IMR-90 (cell line): ENCODE results near the gene DUOX1. TPM values are rescaled to one million over a fixed set of nuclear protein-coding genes. Genes with fewer than 3 reads are reported as not detected.

Source experiments
- ATAC-seq: fragments of 200-7000 bp; cut with Tn5 transposase; 2 replicates; pipeline ENCODE4 v1.9.1; 2020; ENCODE audit warnings: low read depth, mild to moderate bottlenecking, moderate library complexity
- BruUV-seq: library from RNA; stranded (reverse); fragments of 400-500 nt; replicated peaks from 2 replicates; lab custom pipeline; 2021; lab: Mats Ljungman, UMichigan
- CTCF ChIA-PET: fragments of 300-600 bp; formaldehyde crosslinking; extraction: SDS; loops from one replicate; lab custom pipeline; 2021; ENCODE audit warnings: antibody characterized with exemption; lab: Yijun Ruan, JAX
- POLR2A ChIA-PET: fragments of 300-600 bp; sonication (Branson Sonifier 250); formaldehyde crosslinking; loops from one replicate; lab custom pipeline; 2022; ENCODE audit warnings: antibody characterized with exemption; ENCODE audit not compliant: unreplicated experiment; lab: Charles Lee
- DNase-seq: peaks from one replicate; pipeline ENCODE4 v3.0.0; 2013
- H2AFZ ChIP-seq: replicated peaks from 2 replicates; pipeline ENCODE3; 2013; ENCODE audit warnings: low read length, mild to moderate bottlenecking; ENCODE audit not compliant: poor library complexity
- H2AK5ac ChIP-seq: 2 replicates; pipeline ENCODE4 v1.6.1; 2013; ENCODE audit warnings: low read depth, low read length, inconsistent platforms
- H2AK9ac ChIP-seq: replicated peaks from 2 replicates; pipeline ENCODE3; 2013; ENCODE audit warnings: mild to moderate bottlenecking, low read depth, low read length, moderate library complexity; ENCODE audit not compliant: poor library complexity
- H2BK120ac ChIP-seq: 2 replicates; pipeline ENCODE4 v1.6.1; 2013; ENCODE audit warnings: low read depth, low read length, inconsistent platforms
- H2BK15ac ChIP-seq: 3 replicates; pipeline ENCODE4 v1.6.1; 2013; ENCODE audit warnings: low read depth, low read length, inconsistent platforms
- H2BK20ac ChIP-seq: 2 replicates; pipeline ENCODE4 v1.6.1; 2013; ENCODE audit warnings: low read depth, mild to moderate bottlenecking, inconsistent platforms, low read length, moderate library complexity
- H2BK5ac ChIP-seq: 2 replicates; pipeline ENCODE4 v1.6.1; 2013; ENCODE audit warnings: mild to moderate bottlenecking, low read depth, low read length, inconsistent platforms; ENCODE audit not compliant: poor library complexity, severe bottlenecking
- H3K14ac ChIP-seq: replicated peaks from 2 replicates; pipeline ENCODE4 v1.6.1; 2013; ENCODE audit warnings: low read depth, low read length, inconsistent platforms
- H3K18ac ChIP-seq: 2 replicates; pipeline ENCODE4 v1.6.1; 2013; ENCODE audit warnings: low read depth, low read length, control low read depth
- H3K23ac ChIP-seq: 2 replicates; pipeline ENCODE4 v1.6.1; 2013; ENCODE audit warnings: low read depth, low read length, inconsistent platforms
- H3K27ac ChIP-seq: 2 replicates; pipeline ENCODE4 v1.5.1; 2013; ENCODE audit warnings: mild to moderate bottlenecking, control low read depth, low read length; ENCODE audit not compliant: insufficient read depth
- H3K27me3 ChIP-seq: 2 replicates; pipeline ENCODE4 v1.6.1; 2013; ENCODE audit warnings: low read length; ENCODE audit not compliant: control insufficient read depth, insufficient read depth
- H3K36me3 ChIP-seq: 2 replicates; pipeline ENCODE4 v1.6.1; 2013; ENCODE audit warnings: low read length, mixed read lengths; ENCODE audit not compliant: control insufficient read depth, insufficient read depth
- H3K4ac ChIP-seq: 2 replicates; pipeline ENCODE4 v1.6.1; 2013; ENCODE audit warnings: low read depth, low read length, inconsistent platforms
- H3K4me1 ChIP-seq: 2 replicates; pipeline ENCODE4 v1.6.1; 2013; ENCODE audit warnings: low read length, mixed read lengths; ENCODE audit not compliant: control insufficient read depth, insufficient read depth
- H3K4me2 ChIP-seq: 2 replicates; pipeline ENCODE4 v1.6.1; 2013; ENCODE audit warnings: low read depth, mild to moderate bottlenecking, control low read depth, low read length, moderate library complexity
- H3K4me3 ChIP-seq: 2 replicates; pipeline ENCODE4 v1.5.1; 2013; ENCODE audit warnings: low read depth, mild to moderate bottlenecking, control low read depth, low read length, moderate library complexity; ENCODE audit not compliant: insufficient read depth
- H3K56ac ChIP-seq: 2 replicates; pipeline ENCODE4 v1.6.1; 2013; ENCODE audit warnings: low read length, inconsistent platforms; ENCODE audit not compliant: insufficient read depth; ENCODE audit errors: extremely low read depth
- H3K79me1 ChIP-seq, 2 experiments: 2 replicates each; pipeline ENCODE4 v1.6.1; 2013; ENCODE audit warnings: low read length in 2 of 2, inconsistent platforms in 1 of 2, low read depth in 1 of 2
- H3K9ac ChIP-seq: 2 replicates; pipeline ENCODE4 v1.6.1; 2013; ENCODE audit warnings: low read depth, low read length, control low read depth
- H3K9me1 ChIP-seq: 2 replicates; pipeline ENCODE4 v1.6.1; 2013; ENCODE audit warnings: low read length, inconsistent platforms; ENCODE audit not compliant: insufficient read depth
- H3K9me3 ChIP-seq: 2 replicates; pipeline ENCODE4 v1.6.1; 2013; ENCODE audit warnings: low read length; ENCODE audit not compliant: control insufficient read depth, insufficient read depth
- H4K20me1 ChIP-seq: 2 replicates; pipeline ENCODE4 v1.6.1; 2013; ENCODE audit warnings: low read length, inconsistent platforms; ENCODE audit not compliant: insufficient read depth
- H4K5ac ChIP-seq: 2 replicates; pipeline ENCODE4 v1.6.1; 2013; ENCODE audit warnings: mild to moderate bottlenecking, low read depth, low read length, control low read depth
- H4K8ac ChIP-seq, 2 experiments: 2 replicates each; pipeline ENCODE4 v1.6.1; 2013; ENCODE audit warnings: low read depth in 2 of 2, low read length in 2 of 2, control low read depth in 1 of 2, inconsistent platforms in 1 of 2
- H4K91ac ChIP-seq: 2 replicates; pipeline ENCODE4 v1.6.1; 2013; ENCODE audit warnings: low read depth, low read length, inconsistent platforms; ENCODE audit not compliant: insufficient read depth
- MXI1 ChIP-seq: IDR thresholded peaks from 2 replicates; pipeline ENCODE4 v1.6.1; 2012; ENCODE audit warnings: low read depth, mild to moderate bottlenecking, low read length, moderate library complexity, borderline replicate concordance
- POLR2A ChIP-seq: IDR thresholded peaks from 2 replicates; pipeline ENCODE4 v1.6.1; 2012; ENCODE audit warnings: mild to moderate bottlenecking, low read depth, low read length
- WGBS, 2 experiments: methylation state at CpG; one replicate each; pipeline versions ENCODE4 v1.1.5 to v1.1.7; 2013; ENCODE audit warnings: missing lambda C conversion rate in 2 of 2; ENCODE audit not compliant: insufficient read length in 1 of 2; ENCODE audit errors: extremely low coverage in 2 of 2; 5-methylcytosine and 5-hydroxymethylcytosine counted together
- dilution Hi-C: fragments of 300-500 bp; cut with HindIII; formaldehyde crosslinking; loops from one replicate; pipeline ENCODE4 v1.14.3; 2018; ENCODE audit warnings: low sequenced_read_pairs; ENCODE audit not compliant: unreplicated experiment
- in situ Hi-C: fragments of 300-500 bp; cut with MboI; formaldehyde crosslinking; loops from 3 replicates; pipeline ENCODE4 v1.14.3; 2019; ENCODE audit warnings: low sequenced_read_pairs, inconsistent platforms, mixed read lengths
- intact Hi-C: fragments of 100-400 bp; cut with micrococcal nuclease; formaldehyde crosslinking; loops from 2 replicates; pipeline ENCODE4 v1.10.0; 2022
- polyA plus RNA-seq, 3 experiments: library from polyadenylated mRNA; depleted of rRNA; stranded (reverse); fragments of >200 nt; gene quantifications; 2 replicates each; pipeline ENCODE4 v1.2.3, GENCODE V29; 2012; ENCODE audit warnings: low replicate concordance in 1 of 3
- total RNA-seq: library from RNA; depleted of rRNA; stranded (reverse); fragments of >200 nt; gene quantifications from 2 replicates; pipeline ENCODE4 v1.2.3, GENCODE V29; 2012
- TF ChIP-seq, protein P1 (sequence below): fragments of 150-350 bp; IDR thresholded peaks from 2 replicates; pipeline ENCODE4 v1.6.1; 2017; ENCODE audit warnings: mild to moderate bottlenecking, antibody characterized with exemption, low read length, low read depth

Gene DUOX1
- total and polyA plus RNA-seq, 2 of the 4 experiments (the other 2 are of a cell fraction) = not detected

DNA sequence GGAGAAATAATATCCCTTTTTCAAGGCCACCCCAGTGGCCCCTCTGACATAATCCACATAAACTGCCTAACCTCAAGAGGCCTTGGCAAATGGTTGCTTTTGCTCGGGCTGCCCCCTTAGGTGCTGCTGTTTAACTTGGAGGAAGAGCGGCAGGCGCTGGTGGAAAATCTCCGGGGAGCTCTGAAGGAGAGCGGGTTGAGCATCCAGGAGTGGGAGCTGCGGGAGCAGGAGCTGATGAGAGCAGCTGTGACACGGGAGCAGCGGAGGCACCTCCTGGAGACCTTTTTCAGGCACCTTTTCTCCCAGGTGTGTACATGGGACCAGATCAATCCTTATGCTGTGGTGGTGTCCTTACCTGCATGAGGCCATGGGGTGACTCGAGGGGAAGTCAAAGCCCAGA is 15.0 kb downstream of the DUOX1 start:
- in situ Hi-C loops (no loop called here), dilution Hi-C loops (no loop called here), intact Hi-C loops (no loop called here)
- H2BK5ac ChIP-seq = no peak overlapping the region
- no peak overlapping the region for H3K4me2 ChIP-seq
- BruUV-seq = no TSS peak
- H2AK9ac ChIP-seq = no peak overlapping the region
- CTCF ChIA-PET = no interaction called here
- TF ChIP-seq POLR2A (no peak), MXI1 (no peak)
- TF ChIP-seq, protein P1, sequence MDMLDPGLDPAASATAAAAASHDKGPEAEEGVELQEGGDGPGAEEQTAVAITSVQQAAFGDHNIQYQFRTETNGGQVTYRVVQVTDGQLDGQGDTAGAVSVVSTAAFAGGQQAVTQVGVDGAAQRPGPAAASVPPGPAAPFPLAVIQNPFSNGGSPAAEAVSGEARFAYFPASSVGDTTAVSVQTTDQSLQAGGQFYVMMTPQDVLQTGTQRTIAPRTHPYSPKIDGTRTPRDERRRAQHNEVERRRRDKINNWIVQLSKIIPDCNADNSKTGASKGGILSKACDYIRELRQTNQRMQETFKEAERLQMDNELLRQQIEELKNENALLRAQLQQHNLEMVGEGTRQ = no peak
- no peak overlapping the region for H2AK5ac ChIP-seq
- no peak overlapping the region for H3K14ac ChIP-seq
- H3K18ac ChIP-seq = no peak overlapping the region
- H4K91ac ChIP-seq = no peak overlapping the region
- H4K8ac ChIP-seq = no peak overlapping the region
- POLR2A ChIA-PET = no interaction called here
- 69% methylated on average over 8 of the region's 9 CpGs; no CpG with 5 or more reads in 1 of the 2 experiments for WGBS, 2 experiments
- no peak overlapping the region for H3K4ac ChIP-seq
- no peaks in the 10 kb centered on the region for H3K79me1 ChIP-seq
- H2BK120ac ChIP-seq = no peak overlapping the region
- H2AFZ ChIP-seq = no peak overlapping the region
- no peak overlapping the region for H3K56ac ChIP-seq
- no peaks in the 10 kb centered on the region for H3K36me3 ChIP-seq
- H3K4me3 ChIP-seq = no peak overlapping the region
- H3K23ac ChIP-seq = no peak overlapping the region
- H4K5ac ChIP-seq = no peak overlapping the region
- no peak overlapping the region for H2BK15ac ChIP-seq
- H3K4me1 ChIP-seq = no peaks in the 10 kb centered on the region; the same call in 1 of the 2 replicates
- H3K9me3 ChIP-seq = no peaks in the 10 kb centered on the region
- H3K27me3 ChIP-seq = peaks cover 21% of the 10 kb centered on the region; the same call in 1 of the 2 replicates
- no peaks in the 10 kb centered on the region for H3K9me1 ChIP-seq
- no peak overlapping the region for H3K27ac ChIP-seq
- no peak overlapping the region for H3K9ac ChIP-seq
- H4K20me1 ChIP-seq = no peaks in the 10 kb centered on the region
- DNase-seq (no peak), ATAC-seq (no peak)
- H2BK20ac ChIP-seq = no peak overlapping the region
